ENCODE results near the gene MAMLD1.

Gene MAMLD1

DNA sequence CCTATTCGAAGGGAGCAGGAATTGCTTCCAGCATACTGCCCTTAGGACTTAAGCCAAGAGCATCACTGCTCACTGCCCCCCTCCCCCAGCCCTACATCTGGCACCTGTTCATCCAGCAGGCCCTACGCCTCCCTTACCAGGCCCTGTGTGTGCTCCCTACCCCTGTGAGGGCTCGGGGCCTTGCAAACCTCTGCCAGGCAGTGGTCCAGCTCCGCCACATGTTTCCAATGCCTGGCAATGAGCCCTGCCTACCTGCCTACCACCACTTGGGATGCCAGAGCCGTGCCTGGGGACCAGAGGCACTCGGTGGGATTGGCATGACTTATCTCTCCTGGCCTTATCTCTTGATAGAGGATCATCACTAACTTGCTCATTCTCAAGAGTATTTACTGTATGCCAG is 177.8 kb downstream of the MAMLD1 start:
- DNase-seq: no peak

GRCh38 chrX:150542846-150543229 is 179.7 kb downstream of the MAMLD1 start:
- no peak for DNase-seq

DNA sequence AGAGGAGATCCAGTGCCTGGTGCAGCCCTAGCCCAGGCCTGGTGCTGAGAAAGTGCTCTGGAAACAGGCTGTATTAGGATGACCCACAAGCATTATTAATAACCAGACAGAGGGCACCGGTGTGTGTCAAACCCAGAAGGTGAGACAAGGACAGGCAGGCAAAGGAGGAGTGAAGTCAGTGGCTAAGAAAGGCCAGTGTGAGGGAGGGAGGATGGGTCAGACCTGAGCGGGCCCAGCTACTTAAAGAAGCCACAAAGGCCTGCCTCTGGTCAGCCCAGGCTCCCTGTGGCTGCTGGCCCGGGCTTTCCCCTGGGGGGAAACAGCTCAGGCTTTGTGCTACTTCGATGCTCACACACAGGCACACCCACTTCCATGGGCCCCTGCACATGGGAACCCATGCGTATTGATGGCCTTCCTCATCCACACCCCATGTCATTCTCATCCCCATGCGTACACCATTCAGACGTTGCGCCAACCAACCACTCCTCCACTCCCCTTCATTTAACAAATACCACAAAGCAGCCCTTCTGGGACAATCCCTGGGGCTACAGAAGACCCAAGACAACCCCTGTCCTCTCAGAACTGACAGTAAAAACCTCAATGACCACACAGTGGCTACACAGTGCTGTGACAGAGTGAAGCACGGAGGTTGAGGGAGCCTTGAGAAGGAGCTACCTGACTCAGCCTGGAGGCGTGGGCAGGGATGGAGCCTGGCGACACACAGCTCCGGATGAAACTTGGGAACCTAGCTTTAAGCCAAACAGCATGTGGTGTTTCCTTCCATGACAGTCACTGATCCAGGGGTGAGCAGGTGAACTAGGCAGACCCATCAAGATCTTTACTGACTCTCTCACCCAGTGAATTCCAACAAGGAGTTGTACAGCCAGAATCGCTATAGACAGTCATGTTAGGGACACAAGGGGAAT is 180.4 kb downstream of the MAMLD1 start:
- no peak for DNase-seq

DNA sequence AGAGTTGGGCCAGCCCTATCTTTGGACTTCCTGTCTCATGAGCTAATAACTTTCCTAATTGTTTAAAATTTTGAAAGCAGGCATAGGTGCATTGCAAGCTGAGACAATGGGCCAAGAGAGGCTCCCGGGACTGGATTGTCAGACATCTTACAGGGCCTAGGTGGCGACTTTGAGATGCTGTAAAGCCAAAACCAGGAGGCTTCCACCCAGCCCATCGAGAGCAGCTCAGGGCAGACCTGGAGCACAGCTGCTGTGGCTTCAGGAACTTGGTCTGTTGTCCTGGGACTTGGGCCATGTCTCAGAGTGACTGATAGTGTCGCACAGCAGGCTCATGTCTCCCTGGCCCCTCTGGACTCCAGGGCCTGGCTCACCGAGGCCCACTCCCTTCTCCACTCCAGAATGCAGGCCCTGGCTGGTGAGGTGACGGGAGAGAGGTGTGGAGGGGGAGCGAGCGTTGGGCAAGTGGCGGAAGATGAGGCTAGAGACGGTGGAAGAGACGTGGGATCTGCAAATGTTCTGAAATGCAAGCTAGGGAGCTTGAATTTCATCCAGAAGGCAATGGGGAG is 181.2 kb downstream of the MAMLD1 start:
- DNase-seq: no peak

- DNase-seq: no peak
Observed at GRCh38 chrX:150544835-150545770, 182.0 kb downstream of the MAMLD1 start.

DNA sequence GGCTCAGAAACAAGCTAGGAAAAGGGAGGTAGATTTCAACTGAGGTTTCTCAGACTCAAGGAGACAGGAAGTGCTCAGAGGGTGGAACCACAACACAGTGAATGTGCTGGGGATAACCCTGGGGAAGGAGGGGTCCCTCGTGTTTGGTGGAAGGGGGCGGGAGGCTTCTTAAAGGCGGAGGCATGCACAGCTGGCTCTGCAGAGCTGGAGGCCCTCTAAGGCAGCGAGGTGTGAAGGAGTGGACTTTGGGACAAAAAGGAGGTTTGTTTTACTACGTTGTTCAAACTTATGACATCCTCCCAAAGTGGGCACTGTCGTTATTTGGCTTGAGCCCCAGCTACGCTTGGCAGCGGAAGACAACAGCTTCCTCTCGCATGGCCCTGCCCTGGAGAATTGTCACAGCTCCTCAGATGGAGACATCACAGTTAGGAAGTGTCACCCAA is 183.6 kb downstream of the MAMLD1 start:
- DNase-seq: no peak

GRCh38 chrX:150547375-150548115 is 184.4 kb downstream of the MAMLD1 start:
- DNase-seq: peak; percentile 43

DNA sequence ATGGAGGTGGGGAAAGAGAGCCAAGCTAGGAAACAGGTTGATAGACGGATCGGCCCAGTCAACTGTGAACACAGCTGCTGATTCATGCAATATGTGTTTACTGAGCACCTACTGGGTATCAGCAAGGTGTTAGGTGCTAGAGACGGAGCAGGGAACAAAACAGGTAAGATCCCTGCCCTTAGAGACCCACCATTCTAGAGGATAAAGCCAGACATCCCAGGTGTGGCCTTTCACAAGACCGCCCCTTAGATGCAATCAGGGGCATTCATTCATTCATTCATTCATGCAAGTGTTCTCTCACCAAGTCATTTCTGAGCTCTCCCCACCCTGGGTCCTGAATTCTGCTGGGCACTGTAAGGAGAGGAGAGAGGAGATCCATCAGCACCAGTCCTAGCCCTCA is 185.1 kb downstream of the MAMLD1 start:
- DNase-seq: no peak

DNA sequence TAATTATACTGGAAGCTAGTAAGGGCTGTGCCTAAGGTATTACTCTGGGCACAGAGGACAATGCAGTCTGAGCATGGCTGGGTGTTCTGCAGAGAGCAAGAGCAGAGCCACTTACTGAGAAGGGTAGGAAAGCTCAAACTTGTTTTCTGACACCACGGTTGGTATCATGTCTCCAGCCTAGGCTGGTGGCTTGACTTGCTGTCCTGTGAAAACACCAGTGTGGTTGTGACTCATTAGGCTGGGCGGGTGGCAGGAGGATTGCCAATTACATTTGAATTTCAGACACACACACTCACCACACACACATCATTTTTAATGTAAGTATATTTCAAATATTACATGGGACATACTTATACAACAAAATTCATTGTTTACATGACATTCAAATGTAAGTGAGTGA is 185.6 kb downstream of the MAMLD1 start:
- DNase-seq: no peak

DNA sequence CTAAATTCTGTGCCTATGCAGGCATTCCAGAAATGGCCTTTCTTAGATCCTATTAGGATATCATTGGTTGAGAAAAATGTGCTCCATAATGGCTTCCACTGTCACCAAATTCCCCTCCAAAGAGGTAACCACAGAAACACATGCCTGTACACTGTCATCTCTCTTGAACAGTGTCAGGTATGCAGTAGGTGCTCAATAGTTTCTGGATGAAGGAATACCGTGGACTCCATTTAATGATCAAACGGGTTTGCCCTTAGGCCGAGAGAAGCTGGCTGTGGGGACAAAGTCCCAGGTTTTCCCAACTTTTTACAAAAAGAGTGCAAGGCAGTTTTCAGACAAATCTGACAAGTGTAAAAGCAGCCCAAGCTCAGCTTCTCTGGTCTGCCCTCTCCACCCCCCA is 188.8 kb downstream of the MAMLD1 start:
- DNase-seq: no peak

- DNase-seq: no peak
Observed at GRCh38 chrX:150558424-150558823, 195.3 kb downstream of the MAMLD1 start.
